HG03095 (cell line): Measurements from ENCODE around the gene LIPJ.

Source experiments
- ATAC-seq: cut with Tn5 transposase; IDR thresholded peaks from one replicate; pipeline ENCODE4 v1.9.1; 2021; ENCODE audit warnings: moderate library complexity; ENCODE audit not compliant: unreplicated experiment

Gene LIPJ, protein sequence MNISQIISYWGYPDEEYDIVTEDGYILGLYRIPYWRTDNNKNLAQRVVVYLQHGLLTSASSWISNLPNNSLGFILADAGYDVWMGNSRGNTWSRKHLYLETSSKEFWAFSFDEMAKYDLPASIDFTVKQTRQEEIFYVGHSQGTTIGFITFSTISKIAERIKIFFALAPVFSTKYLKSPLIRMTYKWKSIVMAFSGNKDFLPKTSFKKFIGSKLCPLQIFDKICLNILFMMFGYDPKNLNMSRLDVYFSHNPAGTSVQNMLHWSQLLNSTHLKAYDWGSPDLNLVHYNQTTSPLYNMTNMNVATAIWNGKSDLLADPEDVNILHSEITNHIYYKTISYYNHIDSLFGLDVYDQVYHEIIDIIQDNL

DNA sequence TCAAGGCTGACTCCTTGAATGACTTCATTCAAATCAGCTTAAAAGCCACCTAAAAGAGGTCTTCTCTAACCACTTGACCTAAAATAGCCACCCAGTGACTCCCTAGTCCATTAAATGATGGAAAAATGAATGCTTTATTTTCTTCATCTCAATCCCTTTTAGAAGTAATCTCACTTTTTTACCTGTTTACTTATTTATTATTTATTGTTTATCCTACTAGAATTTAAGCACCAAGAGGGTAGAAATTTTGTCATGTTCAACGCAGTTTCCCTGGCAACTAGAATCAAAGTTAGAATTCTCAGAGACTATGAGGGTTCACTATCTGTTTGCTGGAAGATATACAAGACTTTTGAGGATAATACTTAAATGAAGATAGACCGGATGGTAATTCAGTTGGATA is at the start of gene LIPJ:
Gene LIPJ, plus strand, starts transcription at position 301 of the 400 bp plus-strand sequence. CDS start 3,926 bp downstream, outside the sequence.
- no peak for ATAC-seq

DNA sequence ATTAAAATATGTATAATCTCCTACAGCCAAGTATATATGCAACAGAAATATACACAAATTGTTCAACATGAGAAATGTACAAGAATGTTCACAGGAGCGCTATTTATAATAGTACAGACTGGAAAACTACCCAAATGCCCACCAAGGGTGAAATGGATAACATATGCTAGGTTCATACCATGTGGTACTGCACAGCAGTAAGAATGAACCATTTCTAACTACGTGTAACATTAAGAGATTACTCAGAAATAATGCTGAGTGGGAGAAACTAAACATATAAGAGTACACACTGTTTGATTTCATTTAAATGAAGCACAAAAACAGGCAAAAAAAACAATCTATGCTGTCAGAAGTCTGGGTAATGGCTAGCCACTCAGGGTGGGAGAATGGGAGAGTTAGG is 49.2 kb upstream of the LIPJ start:
- no peak for ATAC-seq

DNA sequence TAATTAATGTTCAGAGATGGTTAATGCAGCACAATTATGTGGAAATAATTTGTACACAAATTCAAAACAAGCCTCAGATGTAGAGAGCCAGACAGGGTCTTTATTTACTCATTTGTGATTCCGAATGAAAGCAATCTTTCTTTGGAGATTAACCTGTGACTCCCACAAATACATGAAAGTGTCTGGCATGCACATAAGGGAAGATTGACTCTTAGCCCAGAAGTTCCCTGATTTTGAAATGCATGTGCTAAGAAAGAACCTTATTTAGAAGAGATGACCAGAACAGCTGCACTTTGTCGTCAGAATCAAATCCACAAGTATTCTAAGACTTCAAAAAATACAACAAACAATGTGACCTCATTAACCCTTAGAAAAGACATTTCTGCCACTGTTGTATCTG is 48.5 kb upstream of the LIPJ start:
- ATAC-seq, result no peak

DNA sequence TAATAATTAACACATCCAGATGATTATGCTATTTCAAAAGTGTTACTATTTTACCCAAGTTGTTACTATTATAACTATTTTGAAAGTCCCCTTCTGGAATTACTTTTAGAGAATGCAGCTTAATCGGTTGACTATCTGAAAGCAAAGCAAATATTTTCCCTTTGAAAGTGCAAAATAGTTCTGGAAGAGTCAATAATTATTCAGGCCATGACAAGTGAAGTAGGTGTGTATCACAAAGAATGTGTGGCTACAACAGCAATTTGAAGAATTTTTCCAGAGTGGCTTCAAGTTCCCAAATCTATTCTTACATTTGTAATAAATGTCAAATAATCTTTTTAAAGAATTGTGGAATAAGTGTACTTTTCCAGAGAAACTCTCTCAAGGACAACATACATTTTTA is 46.2 kb upstream of the LIPJ start:
- no peak for ATAC-seq

DNA sequence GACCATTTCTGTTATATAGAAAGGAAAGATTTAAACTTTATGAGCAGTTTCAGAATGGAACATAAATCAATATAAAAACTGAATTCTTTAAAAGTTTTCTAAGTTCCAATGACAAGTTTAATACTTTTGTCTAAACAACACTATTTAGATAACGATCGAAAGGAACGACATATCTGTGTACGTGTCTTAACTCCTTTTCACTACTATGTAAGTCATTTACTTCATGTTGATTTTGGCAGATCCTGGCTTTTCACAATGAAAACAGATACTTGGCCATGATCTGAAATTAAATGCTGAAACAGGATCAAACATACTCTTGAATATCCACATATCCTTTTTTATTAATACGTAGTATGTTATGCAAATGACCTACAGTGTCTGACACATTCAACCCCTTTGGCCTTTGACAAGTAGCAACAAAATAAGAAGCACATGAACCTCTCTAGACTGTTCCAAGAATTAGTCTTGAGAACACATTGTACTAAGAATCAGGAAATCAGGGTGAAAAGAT is 45.4 kb upstream of the LIPJ start:
- ATAC-seq, result no peak

DNA sequence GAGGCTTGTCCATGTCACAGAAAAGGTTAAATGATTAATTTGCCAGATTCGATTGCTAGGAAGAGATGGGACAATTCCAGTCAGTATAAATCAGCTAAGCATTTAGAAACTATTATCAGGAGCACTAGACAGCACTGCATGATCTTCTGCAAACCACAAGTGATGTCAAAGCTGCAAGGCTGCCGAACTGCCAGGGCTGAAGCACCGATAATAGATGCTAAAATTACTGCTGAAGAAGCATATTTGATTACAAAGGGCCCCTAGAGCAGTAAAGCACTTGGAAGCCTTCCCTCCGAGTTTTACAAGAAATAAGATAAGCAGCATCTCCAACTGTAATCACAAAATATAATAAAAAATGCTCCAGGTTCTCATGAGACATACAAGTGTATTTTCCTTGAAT is 44.0 kb upstream of the LIPJ start:
- ATAC-seq, result no peak

DNA sequence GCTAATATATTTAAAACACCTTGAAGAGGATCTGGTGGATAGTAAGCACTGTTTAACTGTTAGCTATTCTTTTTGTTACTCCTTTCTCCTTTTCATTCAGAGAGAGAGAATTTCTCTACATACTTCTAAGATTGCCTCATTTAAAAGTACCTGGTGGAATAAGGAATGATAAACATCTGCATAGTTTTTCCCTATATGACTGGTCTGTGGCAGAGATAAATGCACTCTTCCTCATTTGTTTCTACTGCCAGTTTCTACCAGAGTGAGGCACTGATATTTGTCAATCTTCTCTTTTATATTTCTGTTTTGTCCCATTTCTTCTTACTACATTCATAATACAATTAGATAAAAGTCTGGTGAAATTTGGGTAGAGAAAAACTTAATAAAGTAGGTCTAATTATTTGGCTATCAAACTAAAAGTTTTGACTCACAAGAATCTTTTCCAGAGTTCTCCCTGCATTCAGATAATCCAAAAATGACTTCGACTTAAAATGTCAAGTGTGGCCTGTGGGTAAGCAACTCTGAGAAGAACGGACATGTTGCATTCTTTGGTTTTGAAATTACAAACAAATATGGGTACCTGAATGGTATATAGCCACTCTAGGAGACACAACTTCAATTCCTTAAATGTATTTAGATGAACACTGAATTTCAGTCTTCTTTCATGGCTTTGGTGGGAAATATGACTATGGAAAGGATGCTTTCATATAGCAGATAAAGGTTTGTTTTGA is 42.3 kb upstream of the LIPJ start:
- ATAC-seq, result no peak

DNA sequence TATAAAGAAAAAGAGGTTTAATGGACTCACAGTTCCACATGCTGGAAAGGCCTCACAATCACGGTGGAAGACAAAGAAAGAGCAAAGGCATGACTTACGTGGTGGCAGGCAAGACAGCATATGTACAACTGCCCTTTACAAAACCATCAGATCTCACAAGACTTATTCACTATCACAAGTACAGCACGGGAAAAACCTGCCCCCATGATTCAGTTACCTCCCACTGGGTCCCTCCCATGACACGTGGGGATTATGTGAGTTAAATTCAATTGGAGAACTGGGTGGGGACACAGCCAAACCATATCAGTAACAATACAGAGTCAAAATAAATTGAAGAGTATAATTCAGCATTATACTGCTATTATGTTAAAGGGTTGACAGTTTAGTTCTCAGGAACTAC is 41.2 kb upstream of the LIPJ start:
- no peak for ATAC-seq

DNA sequence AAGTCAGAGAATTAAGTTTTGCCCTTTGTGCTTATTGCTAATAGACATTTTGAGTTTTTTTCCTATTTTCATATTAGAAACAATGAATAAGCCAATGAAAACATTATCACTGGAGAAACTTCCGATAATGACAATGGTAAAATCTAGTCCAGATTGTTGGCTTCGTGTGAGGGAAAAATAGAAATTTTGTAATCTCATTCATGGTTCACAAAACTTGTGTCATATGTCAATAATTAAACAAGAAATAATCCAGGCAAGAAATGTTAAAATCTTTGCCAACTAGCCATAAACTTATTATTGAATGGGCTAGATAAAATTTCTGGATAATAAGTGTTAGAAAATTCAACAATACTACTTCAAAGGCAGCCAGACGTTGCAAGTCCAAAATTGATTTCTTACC is 40.1 kb upstream of the LIPJ start:
- no peak for ATAC-seq

DNA sequence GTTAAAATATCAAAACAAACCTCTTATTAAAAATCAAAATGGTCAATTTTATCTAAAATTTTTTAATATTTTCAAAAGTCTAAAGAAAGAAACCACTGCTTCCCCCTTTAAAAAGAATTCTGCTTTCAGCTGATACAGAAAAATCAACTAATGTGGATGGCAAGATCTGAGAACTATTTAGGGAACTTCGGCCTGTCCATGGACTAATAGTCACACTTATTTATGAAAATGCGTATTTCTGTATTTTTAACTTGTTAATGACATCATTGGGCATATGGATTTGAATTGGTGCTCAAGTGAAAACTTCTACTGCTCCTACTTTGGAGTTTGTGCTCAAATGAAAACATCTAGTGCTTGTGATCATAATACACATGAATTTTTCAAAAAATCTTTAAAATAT is 35.3 kb upstream of the LIPJ start:
- ATAC-seq, result no peak

DNA sequence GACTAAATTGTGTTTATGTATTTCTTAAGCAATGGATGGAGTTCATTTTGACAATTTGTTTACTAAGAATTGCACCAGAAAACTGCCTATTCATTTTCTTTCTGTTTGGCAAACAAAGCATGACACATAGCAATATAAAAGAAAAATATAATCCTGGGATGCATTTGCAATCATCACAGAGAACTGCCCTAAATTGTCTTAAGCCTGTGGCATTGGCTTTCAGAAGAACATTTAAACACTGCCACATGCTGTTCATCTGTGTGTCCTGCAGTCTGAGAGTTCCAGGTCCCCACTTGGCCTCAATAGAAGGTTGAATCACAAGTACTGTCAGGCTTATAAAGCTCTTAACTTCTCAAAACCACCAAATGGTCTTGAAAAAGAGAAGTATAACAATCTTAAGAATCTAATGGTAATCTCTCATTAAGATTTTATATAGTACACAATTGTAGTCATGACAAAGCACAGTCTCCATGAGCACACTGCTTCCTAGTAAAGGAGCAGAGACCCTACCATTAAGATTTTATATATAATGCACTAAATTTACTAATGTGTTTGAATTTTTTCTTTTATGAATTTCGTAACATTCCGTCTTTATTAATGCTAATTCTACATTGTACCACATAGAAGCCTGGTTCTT is 33.3 kb upstream of the LIPJ start:
- peak; percentile 82 for ATAC-seq

DNA sequence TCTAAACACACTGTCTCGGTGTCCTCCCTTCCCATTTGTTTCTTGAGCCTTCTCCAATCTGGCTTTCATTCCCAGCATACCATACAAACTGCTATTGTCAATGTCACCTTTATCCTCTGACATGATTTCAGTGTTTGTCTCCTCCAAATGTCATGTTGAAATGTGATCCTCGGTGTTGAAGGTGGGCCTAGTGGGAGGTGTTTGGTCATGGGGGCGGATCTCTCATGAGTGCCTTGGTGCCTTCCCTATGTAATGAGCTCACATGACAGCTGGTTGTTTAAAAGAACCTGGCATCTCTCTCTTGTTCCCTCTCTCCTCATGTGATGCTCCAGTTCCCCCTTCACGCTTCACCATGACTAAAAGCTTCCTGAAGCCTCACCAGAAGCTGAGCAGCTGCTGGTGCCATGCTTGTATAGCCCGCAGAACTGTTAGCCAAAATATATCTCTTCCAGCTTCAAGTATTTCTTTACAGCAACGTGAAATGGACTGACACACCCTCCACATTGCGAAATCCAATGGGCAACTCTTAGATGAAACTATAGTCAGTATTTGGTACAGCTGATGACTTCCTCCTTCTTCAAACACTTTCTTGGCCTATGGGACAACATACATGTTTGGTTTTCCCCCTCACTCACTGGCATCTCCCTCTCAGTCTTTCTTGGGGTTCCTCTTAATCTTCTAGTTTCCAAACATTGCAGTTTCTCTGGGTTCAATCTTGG is 31.2 kb upstream of the LIPJ start:
- ATAC-seq, result no peak

DNA sequence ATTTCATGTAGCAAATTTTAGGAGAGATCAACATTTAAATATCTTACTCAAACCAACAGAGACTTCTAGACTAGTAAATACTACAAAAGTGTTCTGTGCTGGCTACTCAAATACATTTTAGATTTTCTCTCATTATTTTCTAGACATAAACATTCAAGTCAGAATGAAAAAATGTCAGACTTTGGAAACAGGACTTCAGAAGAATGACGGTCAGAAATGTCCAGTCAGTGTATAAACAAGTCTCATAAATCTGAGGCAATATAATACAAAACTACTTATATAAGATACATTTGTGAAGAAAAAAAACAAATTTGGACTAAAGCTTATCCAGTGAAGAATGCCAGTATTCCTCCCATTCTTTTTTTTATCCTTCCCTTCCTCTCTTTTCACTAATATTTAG is 29.3 kb upstream of the LIPJ start:
- ATAC-seq, result no peak

DNA sequence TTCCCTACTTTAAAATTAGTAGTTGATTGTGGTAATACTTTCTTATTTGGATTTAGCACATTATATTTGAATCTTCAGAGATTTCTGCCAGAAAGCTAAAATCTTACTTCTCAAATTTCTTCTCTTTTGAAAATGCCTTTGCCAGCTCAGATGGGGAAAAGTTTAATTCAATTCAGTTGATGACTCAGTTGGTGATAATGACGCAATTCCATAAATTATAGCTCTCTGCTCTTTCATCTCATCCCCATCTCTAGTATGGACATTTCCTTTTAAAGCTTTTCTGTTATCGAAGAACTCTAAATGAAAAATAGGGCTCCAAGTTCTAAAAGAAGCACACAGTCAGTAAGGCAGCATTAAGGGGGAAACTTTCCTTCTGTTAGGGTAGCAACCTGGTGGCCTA is 28.9 kb upstream of the LIPJ start:
- ATAC-seq, result no peak

DNA sequence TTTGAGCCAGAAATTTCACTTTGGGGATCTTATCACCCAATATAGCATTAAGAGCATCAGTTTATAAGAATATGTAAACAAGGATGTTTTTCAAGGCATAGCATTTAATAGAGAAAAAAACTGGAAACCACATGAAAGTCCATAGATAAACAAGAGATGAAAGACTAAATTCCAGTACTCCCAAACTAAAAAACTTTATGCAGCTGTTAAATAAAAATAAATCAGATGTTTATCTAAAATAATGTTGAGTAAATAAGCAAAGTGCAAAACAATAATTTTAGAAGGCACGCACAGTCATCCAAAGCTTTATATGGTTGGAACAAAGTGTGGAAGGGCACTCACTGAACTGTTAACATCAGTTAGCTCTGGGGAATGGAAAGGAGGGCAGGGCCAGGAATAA is 24.4 kb upstream of the LIPJ start:
- ATAC-seq, result no peak

DNA sequence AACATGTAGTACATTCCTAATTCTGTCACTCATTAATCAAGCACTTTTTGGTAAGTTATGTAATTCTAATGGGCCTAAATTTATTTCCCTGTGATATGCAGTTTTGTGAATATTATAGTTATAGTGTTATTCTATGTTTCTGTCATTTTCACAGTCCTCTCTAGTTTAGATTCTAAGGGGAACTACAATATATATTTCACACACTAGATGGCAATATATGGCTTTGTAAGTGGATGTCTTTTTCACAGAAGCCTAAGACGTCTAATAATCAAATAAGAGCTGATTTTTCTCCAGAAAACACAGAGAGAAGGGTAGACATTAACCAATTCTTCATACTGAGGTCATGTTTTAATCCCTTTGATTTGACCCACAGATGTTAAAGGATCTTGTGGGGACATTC is 21.5 kb upstream of the LIPJ start:
- no peak for ATAC-seq

DNA sequence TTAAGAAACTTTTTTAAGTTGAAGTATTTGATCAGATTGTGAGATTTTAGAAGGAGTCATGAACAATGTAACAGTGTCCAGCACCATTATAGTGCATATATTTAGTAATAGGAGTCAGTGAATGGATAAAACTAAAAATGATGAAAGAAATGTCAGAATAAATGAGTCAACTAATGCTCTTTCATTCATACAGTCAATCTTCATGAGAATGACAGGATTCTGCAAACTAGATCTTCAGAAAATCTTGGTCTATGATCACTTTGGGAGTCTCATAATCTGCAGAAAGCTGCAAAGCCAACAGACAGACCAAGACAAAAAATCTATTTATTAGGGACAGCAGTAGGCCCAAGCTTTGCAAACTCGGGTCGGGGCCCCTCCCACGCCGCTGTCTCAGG is 4.2 kb upstream of the LIPJ start:
- no peak for ATAC-seq

DNA sequence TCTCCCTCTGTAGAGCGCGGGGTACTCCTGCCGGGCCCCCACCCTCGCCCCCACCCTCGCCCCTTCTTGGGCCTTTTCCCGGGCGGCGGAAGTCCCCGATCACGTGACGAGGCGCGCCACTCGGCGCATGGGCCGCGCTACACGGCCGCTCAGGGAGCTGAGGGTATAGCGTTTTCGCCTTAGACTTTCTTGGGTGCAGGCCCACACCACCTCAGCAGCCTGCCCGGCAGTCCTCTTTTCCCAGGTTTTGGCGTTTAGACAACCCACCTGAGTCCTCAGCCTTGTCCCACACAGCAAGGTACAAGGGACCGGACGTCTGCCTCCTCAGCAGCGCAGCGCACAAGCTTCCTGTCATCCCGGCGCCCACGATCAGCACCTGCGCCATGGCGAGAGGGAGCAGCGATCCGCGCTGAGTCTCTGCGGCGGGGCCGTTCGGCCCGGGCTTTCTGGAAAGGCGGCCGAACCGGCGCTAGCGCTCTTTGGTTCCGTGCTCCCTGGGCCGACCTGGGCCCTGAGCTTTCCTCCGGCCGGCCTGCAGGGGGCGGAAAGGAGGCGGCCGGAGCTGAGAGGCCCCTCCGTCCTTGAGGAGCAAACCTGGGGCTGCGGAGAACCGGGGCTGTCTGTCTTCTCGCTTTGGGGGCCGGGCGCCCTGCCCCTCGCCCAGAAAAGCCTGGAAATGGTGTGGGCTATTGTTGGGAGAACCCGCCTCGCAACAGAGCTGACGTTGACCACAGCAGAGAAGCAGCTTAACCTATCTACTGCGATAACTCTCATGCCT is 3.6 kb upstream of the LIPJ start, which contains the start of gene RNLS:
Gene RNLS, minus strand, starts transcription at position 513 of the 778 bp plus-strand sequence.
- peak; percentile 70 for ATAC-seq

DNA sequence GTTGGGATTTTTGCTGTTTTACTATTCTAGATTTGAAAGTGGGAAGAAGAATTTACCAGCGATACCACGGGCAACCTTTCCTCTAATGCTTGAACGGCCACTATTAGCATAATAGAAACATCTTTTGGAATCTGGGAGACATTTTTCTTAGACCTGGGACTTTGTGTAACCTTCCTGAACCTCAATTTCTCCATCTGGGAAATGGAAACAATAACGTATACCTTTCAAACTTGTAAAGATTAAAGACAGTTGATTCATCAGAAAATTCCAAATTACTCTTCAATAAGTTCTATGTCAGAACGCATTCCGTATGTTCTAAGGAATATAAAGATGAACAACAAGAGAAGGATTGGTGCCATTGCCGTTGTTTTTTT is 3.0 kb upstream of the LIPJ start:
- ATAC-seq, result no peak

DNA sequence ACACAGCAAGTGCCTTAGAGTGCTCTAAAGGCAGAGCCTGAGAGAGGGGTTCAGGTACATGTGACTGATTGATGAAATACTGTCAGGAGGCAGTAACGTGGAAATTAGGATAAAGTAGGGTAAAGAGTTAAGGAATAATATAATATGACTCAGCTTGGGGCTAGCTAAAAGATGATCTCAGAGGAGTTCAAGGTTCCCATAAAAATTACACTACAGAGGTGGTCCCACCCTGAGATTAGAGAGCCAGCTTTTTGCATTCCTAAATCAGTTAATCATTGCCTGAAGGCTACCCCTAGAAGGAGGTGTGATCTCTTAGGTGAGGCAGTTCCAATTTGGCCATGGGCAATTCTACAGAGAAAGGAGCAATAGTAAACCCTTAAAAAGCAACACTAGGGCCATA is 5.8 kb downstream of the LIPJ start:
- ATAC-seq, result no peak
